ENCODE results near the gene PROKR1.
A peak's percentile ranks its signal among the peaks of the same experiment; 100 is the strongest.
"Not testable (repeated sequence)": the region's sequence is repeated elsewhere in the genome, so short reads cannot be mapped to it uniquely, and the experiment has no call there.

Gene PROKR1

GRCh38 chr2:68643011-68643873 is at the start of gene PROKR1:
Gene PROKR1, plus strand, starts transcription at chr2:68643579. Its CDS starts 2,243 bp downstream, at chr2:68645822.
- DNase-seq (ENCODE audit: low spot score), result no peak

- DNase-seq (ENCODE audit: low spot score), result no peak
Measured at GRCh38 chr2:68594041-68594440, 49.3 kb upstream of the PROKR1 start.

- peak; percentile 30 for DNase-seq (ENCODE audit: low spot score)
Measured at GRCh38 chr2:68594674-68595492, 48.5 kb upstream of the PROKR1 start.

GRCh38 chr2:68595493-68595785 is 47.9 kb upstream of the PROKR1 start:
- DNase-seq (ENCODE audit: low spot score), result not testable (repeated sequence)

GRCh38 chr2:68600495-68600894 is 42.9 kb upstream of the PROKR1 start:
- not testable (repeated sequence) for DNase-seq (ENCODE audit: low spot score)

GRCh38 chr2:68603059-68603458 is 40.3 kb upstream of the PROKR1 start:
- DNase-seq (ENCODE audit: low spot score), result no peak

GRCh38 chr2:68604077-68604476 is 39.3 kb upstream of the PROKR1 start:
- no peak for DNase-seq (ENCODE audit: low spot score)

GRCh38 chr2:68605939-68606338 is 37.4 kb upstream of the PROKR1 start:
- DNase-seq (ENCODE audit: low spot score), result no peak

GRCh38 chr2:68606759-68607158 is 36.6 kb upstream of the PROKR1 start:
- no peak for DNase-seq (ENCODE audit: low spot score)

- DNase-seq (ENCODE audit: low spot score), result no peak
Measured at GRCh38 chr2:68607837-68608236, 35.5 kb upstream of the PROKR1 start.

- DNase-seq (ENCODE audit: low spot score), result no peak
Measured at GRCh38 chr2:68612765-68613519, 30.4 kb upstream of the PROKR1 start.

GRCh38 chr2:68620772-68621171 is 22.6 kb upstream of the PROKR1 start:
- no peak for DNase-seq (ENCODE audit: low spot score)

GRCh38 chr2:68623820-68624219 is 19.6 kb upstream of the PROKR1 start:
- DNase-seq (ENCODE audit: low spot score), result no peak

GRCh38 chr2:68627615-68628014 is 15.8 kb upstream of the PROKR1 start:
- no peak for DNase-seq (ENCODE audit: low spot score)

- DNase-seq (ENCODE audit: low spot score), result no peak
Measured at GRCh38 chr2:68632021-68632420, 11.4 kb upstream of the PROKR1 start.

GRCh38 chr2:68637047-68637446 is 6.3 kb upstream of the PROKR1 start:
- no peak for DNase-seq (ENCODE audit: low spot score)

- DNase-seq (ENCODE audit: low spot score), result no peak
Measured at GRCh38 chr2:68643874-68644485, 601 bp downstream of the PROKR1 start.

GRCh38 chr2:68645523-68645922 is 2.1 kb downstream of the PROKR1 start:
- no peak for DNase-seq (ENCODE audit: low spot score)

GRCh38 chr2:68646303-68646702 is 2.9 kb downstream of the PROKR1 start:
- DNase-seq (ENCODE audit: low spot score), result no peak

GRCh38 chr2:68650645-68651044 is 7.3 kb downstream of the PROKR1 start:
- DNase-seq (ENCODE audit: low spot score), result no peak

- DNase-seq (ENCODE audit: low spot score), result no peak
Measured at GRCh38 chr2:68653034-68653433, 9.7 kb downstream of the PROKR1 start.

GRCh38 chr2:68653538-68653982 is 10.2 kb downstream of the PROKR1 start:
- peak; percentile 31 for DNase-seq (ENCODE audit: low spot score)

All from CD4-positive, alpha-beta T cell treated with Interleukin-6 at 100 ng/mL for 8 hours (primary cell).